ENCODE results near the gene ARHGAP45.

Gene ARHGAP45

DNA sequence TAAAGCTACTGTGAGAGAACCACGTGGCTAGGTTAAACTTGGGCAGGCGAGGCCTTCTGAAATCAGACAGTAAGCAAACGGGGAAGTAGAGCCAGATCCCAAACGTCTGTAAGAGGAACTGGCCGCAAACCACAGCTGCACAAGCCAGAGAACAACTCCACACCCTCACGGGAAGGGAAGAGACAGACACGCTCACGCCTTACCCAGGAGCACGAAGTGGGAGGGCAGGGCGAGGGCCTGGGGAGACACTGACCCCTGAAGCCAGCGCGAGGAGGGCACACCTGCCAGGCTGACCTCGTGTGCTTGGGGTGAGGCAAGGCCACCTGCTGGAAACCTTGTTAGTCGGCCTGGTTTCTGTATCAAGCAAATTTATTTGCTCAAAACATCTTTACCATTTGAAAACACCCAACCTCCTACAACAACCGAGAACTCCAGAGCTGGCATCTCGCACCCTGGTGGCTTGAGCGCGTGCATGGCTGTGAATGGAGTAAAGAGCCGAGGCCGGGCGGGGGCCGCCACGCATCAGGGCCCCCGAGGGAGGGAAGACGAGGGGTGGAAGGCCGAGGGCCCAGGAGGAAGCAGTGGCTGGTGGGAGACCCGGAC is 20.9 kb downstream of the ARHGAP45 start:
- DNase-seq: no peak

DNA sequence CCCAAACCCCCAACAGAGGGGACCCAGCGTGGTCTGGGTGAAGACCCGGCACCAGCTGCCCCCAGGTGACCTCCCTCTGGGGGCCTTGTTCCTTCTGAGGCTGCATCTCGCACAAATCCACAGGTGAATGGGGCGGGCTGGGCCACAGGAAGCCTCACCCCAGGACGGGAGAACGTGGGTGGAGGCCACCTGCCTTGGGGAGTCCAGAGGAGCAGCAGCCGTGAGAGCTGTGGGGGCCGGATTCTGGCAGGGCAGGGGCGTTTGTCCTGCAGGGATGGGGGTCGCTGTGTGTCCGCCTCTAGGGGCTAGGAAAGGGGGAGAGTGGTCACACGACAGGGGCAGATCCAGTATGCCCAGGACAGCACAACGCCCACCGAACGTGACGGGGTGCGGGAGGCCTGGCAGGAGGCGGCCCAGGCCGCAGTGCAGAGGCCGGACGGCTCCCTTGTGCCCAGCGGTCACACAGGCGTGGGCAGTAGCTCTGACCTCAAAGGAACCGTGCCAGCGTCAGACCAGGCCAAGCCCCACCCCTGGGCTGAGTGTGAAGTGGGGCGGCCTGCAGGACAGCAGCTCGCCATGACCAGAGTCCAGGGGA is 21.5 kb downstream of the ARHGAP45 start:
- DNase-seq: no peak

DNA sequence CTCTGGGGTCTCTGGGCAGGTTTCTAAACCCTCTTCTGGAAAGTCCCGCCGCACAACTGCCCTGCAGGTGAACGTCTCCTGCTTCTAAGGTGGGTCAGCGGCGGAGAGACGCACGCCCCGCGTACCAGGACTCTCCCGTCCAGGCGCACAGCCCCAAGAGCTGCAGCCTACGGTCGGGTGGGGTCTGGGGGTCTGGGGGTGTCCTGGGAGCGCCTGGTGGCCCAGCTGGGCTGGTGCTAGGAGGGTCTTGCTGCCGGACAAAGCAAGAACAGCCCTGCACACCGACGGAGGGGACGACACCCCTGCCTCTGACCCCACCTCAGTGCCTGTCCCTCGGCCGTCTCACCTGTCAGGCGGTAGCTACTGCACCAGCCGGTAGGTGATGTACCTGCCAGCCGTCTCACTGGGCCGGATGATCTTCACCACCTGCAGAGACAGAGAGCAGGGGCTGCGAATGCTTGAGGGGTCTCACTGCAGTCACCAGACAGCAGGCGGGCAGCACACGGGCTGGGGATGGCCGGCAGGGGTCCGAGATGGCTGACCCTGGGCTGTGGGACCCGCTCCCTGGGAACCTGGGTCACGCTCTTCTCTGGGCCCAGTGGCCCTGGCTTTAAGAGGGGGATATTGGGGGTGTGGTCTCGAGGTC is 22.3 kb downstream of the ARHGAP45 start:
- no peak for DNase-seq

DNA sequence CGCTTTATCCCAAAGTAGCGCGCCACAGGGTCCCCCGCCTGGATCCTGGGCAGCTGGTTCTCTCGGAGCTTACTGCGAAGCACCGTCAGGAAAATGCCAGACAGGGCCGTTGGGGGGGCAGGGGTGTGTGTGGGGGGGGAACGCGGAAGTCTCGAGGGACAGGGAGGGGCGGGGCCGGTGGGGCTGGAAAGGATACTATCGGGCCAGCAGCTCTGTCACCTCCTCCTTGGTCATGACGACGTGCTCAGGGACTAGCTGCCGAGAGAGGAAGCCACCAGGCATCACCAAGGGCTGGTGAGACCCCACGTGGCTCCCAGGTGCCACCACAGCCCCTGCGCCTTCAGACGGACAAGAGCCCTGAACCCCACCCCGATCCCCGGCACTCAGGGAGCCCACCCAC is 22.9 kb downstream of the ARHGAP45 start:
- no peak for DNase-seq

DNA sequence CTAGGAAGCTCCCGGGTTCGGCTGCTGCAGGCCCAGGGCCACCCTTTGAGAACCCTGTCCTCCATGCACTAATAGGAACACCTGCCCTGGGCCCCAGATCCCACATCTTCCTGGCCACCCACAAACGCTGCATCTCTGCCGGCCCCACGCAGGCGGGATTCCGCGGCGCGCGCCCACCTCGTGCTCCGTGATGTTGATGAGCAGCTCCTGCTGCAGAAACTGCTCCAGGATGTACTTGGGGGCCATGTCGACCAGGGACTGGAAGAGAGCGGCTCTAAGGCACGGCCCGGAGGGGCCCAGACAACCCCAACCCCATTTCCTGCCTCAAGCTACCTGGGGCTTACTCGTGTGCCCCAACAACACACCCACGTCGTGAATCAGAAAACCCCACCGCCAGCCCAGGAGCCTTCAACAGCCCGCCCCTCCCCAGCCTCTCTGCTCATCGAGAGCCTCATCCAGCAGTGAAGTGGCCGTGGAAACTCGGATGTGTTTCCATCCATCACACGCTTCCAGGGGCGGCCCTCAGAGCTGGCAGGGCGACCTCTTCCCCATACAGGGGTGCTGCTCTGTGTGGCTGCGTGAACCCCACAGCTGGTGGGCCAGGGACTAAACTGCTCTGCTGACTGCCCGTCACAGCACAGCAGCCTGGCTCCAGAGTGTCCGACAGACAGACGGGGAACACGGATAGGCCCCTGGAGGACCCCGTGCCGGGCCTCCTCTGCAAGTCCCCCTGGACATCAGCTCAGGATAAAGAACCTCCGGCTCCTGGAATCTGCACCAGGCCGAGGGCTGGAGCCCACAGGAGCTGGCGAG is 24.0 kb downstream of the ARHGAP45 start:
- DNase-seq: no peak

DNA sequence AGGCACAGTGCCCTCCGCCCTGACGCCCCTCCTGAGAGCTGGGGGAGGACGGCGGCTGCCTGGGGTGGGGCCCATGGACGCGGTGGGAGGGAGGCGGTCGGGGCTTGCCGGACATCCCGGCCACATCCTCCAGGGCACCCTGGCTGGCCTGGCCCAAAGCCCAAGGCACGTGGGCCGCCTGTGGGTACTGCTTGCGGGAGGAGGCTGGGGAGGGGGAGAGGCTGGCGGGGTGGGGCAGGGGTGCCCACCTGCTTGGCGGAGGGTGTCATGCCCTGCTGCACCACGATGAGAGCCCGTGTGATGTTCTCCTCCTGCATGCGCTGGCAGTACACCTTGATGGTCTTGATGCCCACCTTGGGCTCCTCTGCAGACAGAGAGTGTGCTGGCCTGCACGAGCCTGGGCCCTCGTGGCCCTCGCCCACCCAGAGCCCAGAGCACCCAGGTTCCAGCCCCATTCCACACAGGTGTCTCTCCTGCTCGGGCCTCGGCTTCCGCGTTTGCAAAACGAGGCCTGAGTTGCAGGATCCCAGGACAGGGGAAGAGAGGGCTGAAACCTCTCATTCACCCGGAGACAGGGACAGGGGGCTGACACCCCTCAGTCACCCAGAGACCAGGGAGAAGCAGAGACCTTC is 24.7 kb downstream of the ARHGAP45 start:
- DNase-seq: no peak

DNA sequence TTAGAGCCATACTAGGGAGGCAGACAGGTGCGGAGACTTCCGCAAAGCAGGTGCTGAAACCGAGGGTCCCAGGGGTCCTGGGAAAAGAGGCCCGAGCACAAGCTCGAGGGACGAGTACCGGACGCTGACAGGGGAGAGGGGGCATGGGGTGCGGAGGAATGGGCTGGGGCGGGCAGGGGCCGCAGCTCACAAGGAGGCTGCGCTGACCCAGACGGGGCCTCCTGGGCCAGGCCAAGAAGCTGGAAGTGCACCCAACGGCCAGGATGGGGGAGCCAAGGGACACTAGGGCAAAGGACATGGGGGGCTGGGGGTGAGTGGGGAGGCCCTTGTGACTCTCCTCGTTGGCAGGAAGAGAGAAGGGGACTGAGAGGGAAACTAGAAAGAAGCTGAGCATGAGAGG is 26.4 kb downstream of the ARHGAP45 start:
- DNase-seq: no peak

DNA sequence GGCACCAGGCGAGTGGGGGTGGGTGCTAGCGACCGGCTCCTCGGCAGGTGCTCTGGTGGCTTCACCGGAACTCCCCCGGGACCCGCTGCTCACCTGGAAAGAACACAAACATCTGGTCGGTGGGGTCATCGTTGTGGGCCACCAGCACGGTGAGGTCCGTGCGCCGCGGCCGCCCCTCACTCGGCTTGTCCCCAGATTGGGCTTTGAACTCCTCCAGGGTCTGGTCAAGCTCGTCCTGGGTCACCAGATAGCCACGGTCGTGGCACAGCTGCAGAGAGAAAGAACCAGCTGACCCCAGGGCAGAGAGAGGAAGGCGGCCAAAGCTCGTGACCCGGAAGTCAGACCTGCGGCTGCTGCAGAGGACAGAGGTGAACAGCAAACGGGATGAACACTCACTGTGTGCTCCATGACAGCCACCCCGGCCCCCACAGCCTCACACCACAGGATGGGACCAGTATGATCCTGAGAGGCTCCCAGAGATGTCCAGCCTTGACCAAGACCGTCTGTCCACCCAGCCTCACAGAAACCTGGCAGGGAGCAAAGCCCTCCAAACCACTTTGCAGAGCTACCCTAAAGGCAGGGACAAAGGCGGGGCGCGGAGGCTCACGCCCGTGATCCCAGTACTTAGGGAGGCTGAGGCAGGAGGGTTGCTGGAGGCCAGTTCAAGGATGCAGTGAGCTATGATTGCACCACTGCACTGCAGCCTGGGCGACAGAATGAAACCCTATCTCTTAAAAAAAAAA is 27.0 kb downstream of the ARHGAP45 start:
- no peak for DNase-seq

DNA sequence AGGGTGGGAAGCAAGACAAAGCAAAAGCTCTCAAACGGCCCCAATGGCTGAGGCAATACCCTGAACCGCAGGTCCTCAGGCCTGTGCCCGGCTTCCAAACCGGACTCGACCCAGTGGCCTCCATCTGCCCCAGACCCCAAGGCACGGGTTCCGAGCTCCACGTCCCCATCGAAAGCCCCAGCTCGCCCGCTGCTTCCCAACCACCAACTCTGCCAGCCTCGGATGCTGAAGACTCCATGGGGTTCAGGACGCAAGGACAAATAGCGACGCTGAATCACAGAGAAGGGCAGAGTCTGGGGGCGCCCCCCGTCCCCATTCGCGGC is 27.6 kb downstream of the ARHGAP45 start:
- no peak for DNase-seq

DNA sequence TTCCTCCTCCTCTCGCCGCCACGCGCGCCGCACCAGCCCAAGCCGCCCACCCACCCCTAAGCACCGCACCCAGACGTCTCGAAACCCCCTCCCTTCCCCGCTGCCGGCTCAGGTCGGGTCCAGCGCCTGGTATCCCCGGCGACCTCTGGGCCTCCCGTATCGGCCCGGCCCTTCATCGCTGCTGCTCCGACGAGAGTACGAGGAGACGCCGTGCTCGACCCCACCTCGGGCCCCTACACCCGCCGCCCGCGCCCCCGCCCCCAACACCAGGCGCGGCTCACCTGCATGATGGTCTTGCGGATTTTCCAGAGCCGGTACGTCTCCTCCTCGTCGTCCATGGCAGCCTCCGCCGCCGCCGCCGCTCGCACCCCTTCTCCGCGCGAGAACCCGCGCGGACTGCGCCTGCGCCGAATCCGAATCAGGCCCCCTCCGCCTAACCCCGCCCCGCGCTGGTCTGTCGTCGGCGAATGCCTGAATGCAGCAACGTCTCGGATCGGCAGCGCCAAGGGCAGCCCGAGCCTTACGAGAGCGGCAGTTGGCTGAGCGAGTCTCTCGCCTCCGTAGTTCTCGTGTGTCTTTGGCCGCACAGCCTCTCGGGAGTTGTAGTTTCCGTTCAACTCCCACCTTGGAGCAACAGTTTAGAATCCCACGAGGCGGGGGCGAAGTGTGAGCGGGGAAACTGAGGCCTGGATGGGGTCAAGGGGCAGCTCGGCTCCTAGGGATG is 28.2 kb downstream of the ARHGAP45 start, which contains the start of gene POLR2E:
Gene POLR2E, minus strand, starts transcription at position 398 of the 724 bp plus-strand sequence. Its CDS starts 60 bp downstream, at position 338.
- peak; percentile 98 for DNase-seq

DNA sequence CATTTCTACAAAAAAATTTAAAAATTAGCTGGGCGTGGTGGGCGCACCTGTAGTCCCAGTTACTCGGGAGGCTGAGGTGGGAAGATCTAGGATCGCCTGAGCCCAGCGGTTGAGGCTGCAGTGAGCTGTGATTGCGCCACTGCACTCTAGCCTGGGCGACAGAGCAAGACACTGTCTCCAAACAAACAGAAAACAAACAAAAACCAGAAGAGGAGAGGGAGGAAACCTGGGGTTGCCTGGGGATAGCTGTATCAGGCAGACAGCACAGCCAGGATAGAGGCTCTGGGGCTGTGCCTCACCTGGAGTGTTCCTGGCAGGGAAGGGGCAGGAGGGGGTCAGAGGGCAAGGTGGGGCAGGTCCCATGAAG is 30.8 kb downstream of the ARHGAP45 start:
- DNase-seq: no peak

DNA sequence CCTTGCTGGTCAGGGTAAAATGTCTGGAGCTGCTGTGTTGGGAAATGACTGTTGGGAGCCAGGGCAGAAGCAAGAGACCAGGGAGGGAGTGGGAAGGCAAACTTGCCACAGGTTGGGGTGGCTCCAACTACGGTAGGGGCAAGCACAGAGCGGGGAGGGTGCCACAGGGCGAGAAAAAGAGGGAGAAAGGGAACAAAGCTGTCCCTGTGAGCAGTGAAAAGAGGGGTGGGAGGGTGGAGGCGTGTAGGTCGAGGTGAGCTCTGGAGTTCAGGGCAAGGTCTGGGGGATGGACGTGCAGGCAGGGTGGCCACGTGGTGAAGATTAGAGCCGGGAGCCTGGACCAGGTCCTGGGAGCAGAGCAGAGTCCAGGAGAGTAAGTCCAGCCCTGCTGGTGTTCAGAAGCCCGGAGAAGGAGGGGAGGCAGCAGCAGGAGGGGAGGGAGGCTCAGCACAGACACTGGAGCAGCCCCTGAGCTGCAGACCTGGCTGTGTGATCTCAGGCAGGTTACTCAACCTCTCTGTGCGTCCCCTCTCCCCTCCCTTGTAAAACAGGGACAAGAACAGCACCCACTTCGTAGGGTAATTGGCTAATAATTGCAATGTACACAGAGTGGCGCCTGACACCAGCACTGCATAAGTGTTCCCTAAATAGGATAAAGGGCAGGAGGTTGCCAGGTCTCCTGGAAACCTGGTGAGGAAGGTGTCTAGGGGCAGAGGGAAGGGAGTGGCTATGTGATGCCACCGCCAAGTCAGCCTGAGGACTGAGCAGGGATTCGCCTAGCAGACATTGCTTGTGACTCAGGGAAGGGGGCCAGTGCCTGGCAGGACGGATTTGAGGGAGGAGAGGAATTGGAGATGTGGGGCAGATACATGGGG is 31.4 kb downstream of the ARHGAP45 start:
- DNase-seq: peak; percentile 94

DNA sequence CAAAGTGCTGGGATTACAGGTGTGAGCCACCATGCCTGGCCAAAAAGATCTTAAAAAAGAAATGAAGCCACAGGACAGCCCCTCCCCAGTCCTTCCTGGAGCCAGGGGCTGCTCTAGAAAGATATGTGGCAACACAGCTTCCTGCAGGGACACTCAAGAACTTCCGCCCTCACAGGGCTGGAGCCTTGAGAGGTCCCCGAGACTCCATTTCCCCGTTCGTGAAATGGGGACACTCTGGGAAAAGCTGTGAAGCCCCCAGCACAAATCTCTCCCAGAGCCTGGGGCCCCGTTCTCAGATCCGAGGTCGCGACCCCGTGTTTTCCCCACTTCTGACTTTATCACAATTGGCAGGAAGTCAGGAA is 34.4 kb downstream of the ARHGAP45 start:
- no peak for DNase-seq

DNA sequence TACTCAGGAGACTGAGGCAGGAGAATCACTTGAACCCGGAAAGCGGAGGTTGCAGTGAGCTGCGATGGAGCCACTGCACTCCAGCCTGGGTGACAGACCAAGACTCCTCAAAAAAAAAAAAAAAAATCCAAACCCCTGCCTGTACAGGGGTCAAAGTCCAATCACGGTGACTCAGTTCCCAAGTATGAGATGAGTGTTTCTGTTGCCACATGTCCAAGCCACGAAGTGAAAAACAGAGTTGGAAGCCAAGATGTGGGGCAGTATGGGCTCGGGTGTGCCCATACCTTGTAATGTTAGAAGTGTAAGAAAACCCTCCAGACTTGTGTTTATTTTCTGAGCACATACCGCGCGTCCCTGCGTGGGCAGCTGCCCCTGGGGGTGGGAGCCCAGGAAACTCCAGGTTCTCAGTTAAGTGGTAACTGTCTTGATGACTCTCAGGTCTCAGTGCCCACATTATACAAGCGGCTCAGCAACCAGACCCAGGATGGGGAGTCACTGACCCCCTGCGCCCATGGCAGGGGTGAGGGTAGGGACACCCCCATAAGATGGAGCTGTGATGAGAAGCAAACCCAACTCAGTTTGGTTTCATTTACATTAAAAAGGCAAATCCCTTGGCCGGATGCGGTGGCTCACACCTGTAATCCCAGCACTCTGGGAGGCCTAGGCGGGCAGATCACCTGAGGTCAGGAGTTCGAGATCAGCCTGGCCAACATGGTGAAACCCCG is 35.6 kb downstream of the ARHGAP45 start:
- no peak for DNase-seq

DNA sequence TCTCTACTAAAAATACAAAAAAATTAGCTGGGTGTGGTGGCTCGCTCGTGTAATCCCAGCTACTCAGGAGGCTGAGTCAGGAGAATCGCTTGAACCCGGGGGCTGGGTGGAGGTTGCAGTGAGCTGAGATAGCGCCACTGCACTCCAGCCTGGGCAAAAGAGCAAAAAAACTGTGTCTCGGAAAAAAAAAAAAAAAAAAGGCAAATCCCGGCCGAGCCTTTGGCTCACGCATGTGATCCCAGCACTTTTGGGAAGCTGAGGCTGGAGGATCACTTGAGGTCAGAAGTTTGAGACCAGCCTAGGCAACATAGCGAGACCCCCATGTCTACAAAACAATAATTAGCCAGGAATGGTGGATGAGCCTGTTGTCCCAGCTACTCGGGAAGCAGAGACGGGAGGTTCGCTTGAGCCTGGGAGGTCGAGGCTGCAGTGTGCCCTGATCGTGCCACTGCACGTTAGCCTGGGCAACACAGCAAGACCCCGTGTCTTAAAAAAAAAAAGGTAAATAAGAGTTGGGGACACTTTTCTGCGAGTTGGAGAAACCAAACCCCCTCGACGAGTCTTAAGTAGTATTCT is 36.3 kb downstream of the ARHGAP45 start:
- no peak for DNase-seq

DNA sequence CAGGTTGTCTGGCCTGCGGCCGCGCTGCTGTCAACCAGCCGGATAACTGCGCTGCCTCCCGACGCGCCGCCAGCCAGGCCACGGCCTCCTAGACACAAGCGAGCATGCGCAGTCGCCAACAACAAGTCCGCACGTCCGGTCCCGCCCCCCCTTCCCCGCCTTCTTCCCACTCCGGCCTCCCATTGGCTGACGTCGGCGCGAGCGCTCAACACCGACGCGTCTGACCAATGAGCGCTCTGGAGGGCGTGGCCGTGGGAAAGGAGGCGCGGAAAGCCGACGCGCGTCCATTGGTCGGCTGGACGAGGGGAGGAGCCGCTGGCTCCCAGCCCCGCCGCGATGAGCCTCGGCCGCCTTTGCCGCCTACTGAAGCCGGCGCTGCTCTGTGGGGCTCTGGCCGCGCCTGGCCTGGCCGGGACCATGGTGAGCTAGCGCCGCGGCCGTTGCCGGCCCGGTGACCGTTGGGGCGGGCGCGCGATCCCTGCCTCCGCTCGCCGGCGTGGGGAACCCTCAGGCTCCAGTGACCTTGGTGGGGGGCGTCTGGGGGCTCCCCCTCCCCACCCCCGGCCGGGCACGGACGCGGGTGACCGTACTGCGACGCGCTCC is 36.8 kb downstream of the ARHGAP45 start, which contains the start of gene GPX4:
Gene GPX4, plus strand, starts transcription at position 287 of the 603 bp plus-strand sequence. Its CDS starts 50 bp downstream, at position 337.
- peak; percentile 99 for DNase-seq

DNA sequence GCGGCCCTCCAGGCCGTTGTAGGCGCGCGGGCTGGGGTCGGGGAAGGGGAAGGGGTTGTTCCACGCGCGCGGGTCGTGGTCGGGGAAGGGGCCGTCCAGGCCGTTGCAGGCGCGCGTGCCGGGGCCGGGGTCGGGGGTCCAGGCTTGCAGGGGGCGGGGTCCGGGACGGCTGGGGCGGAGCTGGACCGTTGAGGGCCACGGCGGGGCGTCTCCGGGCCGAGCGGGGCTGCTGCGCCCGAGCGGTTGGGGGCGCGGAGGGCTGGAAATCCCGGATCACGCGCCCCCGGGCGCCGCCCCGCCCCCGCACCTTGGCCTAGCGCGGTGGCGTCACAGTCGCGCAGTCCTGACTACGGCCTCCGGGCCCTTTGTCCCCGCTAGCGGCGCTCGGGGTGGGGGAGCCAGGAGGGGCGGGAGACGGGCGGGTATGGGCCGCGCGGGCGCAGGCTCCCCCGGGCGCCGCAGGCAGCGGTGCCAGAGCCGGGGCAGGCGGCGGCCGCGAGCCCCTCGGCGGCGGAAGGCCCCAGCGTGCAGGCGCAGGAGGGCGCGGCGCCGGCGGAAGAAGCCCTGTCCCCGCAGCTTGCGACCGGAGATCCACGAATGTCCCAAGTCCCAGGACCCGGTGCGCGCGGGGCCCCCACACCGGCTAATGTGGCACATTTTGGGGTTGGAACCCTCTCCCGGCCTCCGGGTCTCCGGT is 37.5 kb downstream of the ARHGAP45 start:
- DNase-seq: no peak

DNA sequence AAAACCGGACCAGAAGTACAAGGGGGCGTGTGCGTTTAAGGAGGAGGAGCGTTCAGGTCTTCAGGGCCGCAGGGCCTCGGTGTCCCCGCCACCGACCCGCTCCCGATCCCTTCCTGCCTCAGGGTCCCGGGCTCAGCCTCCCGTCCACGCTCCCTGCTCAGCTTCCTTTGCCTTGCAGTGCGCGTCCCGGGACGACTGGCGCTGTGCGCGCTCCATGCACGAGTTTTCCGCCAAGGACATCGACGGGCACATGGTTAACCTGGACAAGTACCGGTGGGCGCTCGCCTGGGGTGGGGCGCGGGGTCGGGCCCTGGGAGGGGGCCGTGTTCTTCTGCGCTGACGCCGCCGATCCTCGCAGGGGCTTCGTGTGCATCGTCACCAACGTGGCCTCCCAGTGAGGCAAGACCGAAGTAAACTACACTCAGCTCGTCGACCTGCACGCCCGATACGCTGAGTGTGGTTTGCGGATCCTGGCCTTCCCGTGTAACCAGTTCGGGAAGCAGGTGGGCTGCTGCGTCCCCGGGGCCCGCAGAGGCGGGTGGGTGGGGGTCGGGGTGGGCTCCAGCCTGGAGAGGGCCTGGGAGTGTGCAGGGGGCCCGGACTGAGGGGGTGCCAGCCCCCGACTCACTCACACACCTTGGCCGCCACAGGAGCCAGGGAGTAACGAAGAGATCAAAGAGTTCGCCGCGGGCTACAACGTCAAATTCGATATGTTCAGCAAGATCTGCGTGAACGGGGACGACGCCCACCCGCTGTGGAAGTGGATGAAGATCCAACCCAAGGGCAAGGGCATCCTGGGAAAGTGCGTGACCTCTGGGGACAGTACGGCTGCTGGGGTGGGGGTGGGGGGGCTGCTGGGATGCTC is 38.3 kb downstream of the ARHGAP45 start:
- no peak for DNase-seq
